Measurements from ENCODE around the gene CDK18.

The CDK18 gene

GRCh38 chr1:205504311-205505075, at the start of gene CDK18:
Gene CDK18 (plus strand): TSS chr1:205504669. CDS start chr1:205523168, 18,499 bp downstream.
- peak; percentile 40 for DNase-seq (ENCODE audit: low read depth)
- no peak for TF ChIP-seq CTCF (IDR thresholded peaks at IDR 0.05; ENCODE audit: low read length, missing control alignments)
- peak within 1 kb of the TSS; percentile 52 for H3K4me3 ChIP-seq (replicated peaks; ENCODE audit: low read depth, low read length)

- H3K4me3 ChIP-seq (replicated peaks; ENCODE audit: low read depth, low read length): no peak overlapping the region
- DNase-seq (ENCODE audit: low read depth): no peak
- no peak for TF ChIP-seq CTCF (IDR thresholded peaks at IDR 0.05; ENCODE audit: low read length, missing control alignments)
Observed at GRCh38 chr1:205454903-205455335, 49.5 kb upstream of the CDK18 start.

GRCh38 chr1:205455581-205456382, 48.7 kb upstream of the CDK18 start, which contains the start of gene BLACAT1:
Gene BLACAT1 (minus strand): TSS chr1:205456045.
- no peak for TF ChIP-seq CTCF (IDR thresholded peaks at IDR 0.05; ENCODE audit: low read length, missing control alignments)
- no peak within 1 kb of the TSS for H3K4me3 ChIP-seq (replicated peaks; ENCODE audit: low read depth, low read length)
- no peak for DNase-seq (ENCODE audit: low read depth)

GRCh38 chr1:205456383-205456867, 48.0 kb upstream of the CDK18 start:
- H3K4me3 ChIP-seq (replicated peaks; ENCODE audit: low read depth, low read length): no peak overlapping the region
- TF ChIP-seq CTCF (IDR thresholded peaks at IDR 0.05; ENCODE audit: low read length, missing control alignments): no peak
- DNase-seq (ENCODE audit: low read depth): no peak

- H3K4me3 ChIP-seq (replicated peaks; ENCODE audit: low read depth, low read length): no peak overlapping the region
- DNase-seq (ENCODE audit: low read depth): no peak
- no peak for TF ChIP-seq CTCF (IDR thresholded peaks at IDR 0.05; ENCODE audit: low read length, missing control alignments)
Observed at GRCh38 chr1:205456868-205457745, 47.4 kb upstream of the CDK18 start.

GRCh38 chr1:205458777-205459566, 45.5 kb upstream of the CDK18 start:
- peak; percentile 80 for DNase-seq (ENCODE audit: low read depth)
- TF ChIP-seq CTCF (IDR thresholded peaks at IDR 0.05; ENCODE audit: low read length, missing control alignments): no peak
- no peak overlapping the region for H3K4me3 ChIP-seq (replicated peaks; ENCODE audit: low read depth, low read length)
